A549 (cell line): ENCODE measurements around the gene NOTCH4. TPM values are rescaled to one million over a fixed set of nuclear protein-coding genes. Genes with fewer than 3 reads are reported as not detected.
A peak's percentile ranks its signal among the peaks of the same experiment; 100 is the strongest.

Experiments
- ATAC-seq, 2 experiments: fragments of 200-7000 bp in 1 of 2; fragments of >200 bp in 1 of 2; cut with Nextera tagmentation in 1 of 2; cut with Tn5 transposase in 1 of 2; 3 replicates each; pipeline versions ENCODE4 v1.8.0 to v1.9.1; 2018 to 2020; ENCODE audit warnings: mild to moderate bottlenecking in 1 of 2, moderate library complexity in 1 of 2
- CTCF ChIA-PET: fragments of 300-600 bp; sonication (Branson Sonifier 250); formaldehyde crosslinking; extraction: SDS; loops from one replicate; lab custom pipeline; 2021; ENCODE audit warnings: antibody characterized with exemption, inconsistent platforms; lab: Yijun Ruan, JAX
- POLR2A ChIA-PET: fragments of 350-600 bp; formaldehyde crosslinking; extraction: SDS; loops from one replicate; lab custom pipeline; 2021; ENCODE audit warnings: antibody characterized with exemption, inconsistent platforms; lab: Yijun Ruan, JAX
- DNase-seq, 2 experiments: peaks; one replicate each; pipeline versions ENCODE4 v3.0.0 to v3.0.0-alpha.2; 2011 to 2016; ENCODE audit warnings: low read depth in 1 of 2, low spot score in 1 of 2
- FAIRE-seq: peaks from 2 replicates; lab custom pipeline; 2011; peaks lifted over from hg19 to GRCh38; lab: Jason Lieb, UNC
- H3K27ac ChIP-seq, 2 experiments: fragments of >200 bp; sonication (Bioruptor Twin); formaldehyde crosslinking; 3 replicates each; pipeline ENCODE4 v1.5.1; 2016 to 2017
- H3K4me1 ChIP-seq: fragments of >200 bp; sonication (Bioruptor Twin); formaldehyde crosslinking; 3 replicates; pipeline ENCODE4 v1.6.1; 2016
- H3K4me2 ChIP-seq: fragments of >200 bp; sonication (Bioruptor Twin); formaldehyde crosslinking; 3 replicates; pipeline ENCODE4 v1.6.1; 2016
- H3K4me3 ChIP-seq: fragments of >200 bp; sonication (Bioruptor Twin); formaldehyde crosslinking; 3 replicates; pipeline ENCODE4 v1.5.1; 2016
- H3K9me3 ChIP-seq: fragments of >200 bp; sonication (Bioruptor Twin); formaldehyde crosslinking; 3 replicates; pipeline ENCODE4 v1.6.1; 2016
- BCL3 ChIP-seq: fragments of >200 bp; sonication (Bioruptor Twin); formaldehyde crosslinking; IDR thresholded peaks from 3 replicates; pipeline ENCODE4 v1.6.1; 2016
- BHLHE40 ChIP-seq: IDR thresholded peaks from 2 replicates; pipeline ENCODE4 v1.6.1; 2012; ENCODE audit warnings: low read depth, low read length, inconsistent platforms
- CBX2 ChIP-seq: fragments of 200-600 bp; sonication (generic); IDR thresholded peaks from 2 replicates; pipeline ENCODE4 v1.6.1; 2016; ENCODE audit warnings: low read depth, mild to moderate bottlenecking, borderline replicate concordance
- CEBPB ChIP-seq, 2 experiments: fragments of >200 bp in 1 of 2; sonication (Bioruptor Twin) in 1 of 2; formaldehyde crosslinking in 1 of 2; IDR thresholded peaks; 2 replicates each; pipeline ENCODE4 v1.6.1; 2012 to 2016
- EHF ChIP-seq: fragments of 250-450 bp; sonication (Bioruptor Pico); IDR thresholded peaks from 2 replicates; pipeline ENCODE4 v1.5.0; 2020; ENCODE audit warnings: mild to moderate bottlenecking
- ESRRA ChIP-seq: fragments of 150-350 bp; IDR thresholded peaks from 2 replicates; pipeline ENCODE4 v1.6.1; 2014; ENCODE audit warnings: mild to moderate bottlenecking, low read length, borderline replicate concordance
- FOXS1 ChIP-seq: fragments of 250-450 bp; sonication (Bioruptor Pico); IDR thresholded peaks from 2 replicates; pipeline ENCODE4 v1.5.0; 2020; ENCODE audit warnings: mild to moderate bottlenecking, moderate library complexity
- HEYL ChIP-seq: fragments of 250-450 bp; sonication (Bioruptor Pico); IDR thresholded peaks from 2 replicates; pipeline ENCODE4 v1.8.0; 2021; ENCODE audit warnings: mild to moderate bottlenecking, moderate library complexity
- KDM1A ChIP-seq: fragments of 200-600 bp; sonication (generic); IDR thresholded peaks from 2 replicates; pipeline ENCODE4 v1.6.1; 2016; ENCODE audit warnings: low read depth, mild to moderate bottlenecking
- KDM5A ChIP-seq: fragments of 200-600 bp; sonication (generic); IDR thresholded peaks from 2 replicates; pipeline ENCODE4 v1.6.1; 2016; ENCODE audit warnings: antibody characterized with exemption, mild to moderate bottlenecking
- MAFK ChIP-seq: fragments of 450-650 bp; IDR thresholded peaks from 2 replicates; pipeline ENCODE4 v1.6.1; 2014; ENCODE audit not compliant: partially characterized antibody
- MAX ChIP-seq: IDR thresholded peaks from 2 replicates; pipeline ENCODE4 v1.6.1; 2012
- NFE2L2 ChIP-seq: fragments of 150-350 bp; conservative IDR thresholded peaks from 2 replicates; pipeline ENCODE4 v1.6.1; 2014; ENCODE audit warnings: low read length
- NR3C1 ChIP-seq: fragments of >200 bp; sonication (Bioruptor Twin); formaldehyde crosslinking; IDR thresholded peaks from 3 replicates; pipeline ENCODE4 v1.6.1; 2017
- PBX3 ChIP-seq: IDR thresholded peaks from 2 replicates; pipeline ENCODE4 v1.6.1; 2012
- POLR2A ChIP-seq: IDR thresholded peaks from 2 replicates; pipeline ENCODE4 v1.6.1; 2012; ENCODE audit warnings: mild to moderate bottlenecking, low read length
- POLR2AphosphoS2 ChIP-seq: conservative IDR thresholded peaks from 2 replicates; pipeline ENCODE4 v1.6.1; 2012; ENCODE audit warnings: low read length, improper control_type of control experiment, inconsistent platforms
- RARB ChIP-seq: fragments of 250-450 bp; sonication (Bioruptor Pico); IDR thresholded peaks from 2 replicates; pipeline ENCODE4 v1.8.0; 2021; ENCODE audit warnings: mild to moderate bottlenecking, moderate library complexity
- RCOR1 ChIP-seq: fragments of 150-350 bp; IDR thresholded peaks from 2 replicates; pipeline ENCODE4 v1.6.1; 2014; ENCODE audit warnings: antibody characterized with exemption, low read length, low read depth
- RFX5 ChIP-seq: fragments of 450-650 bp; IDR thresholded peaks from 2 replicates; pipeline ENCODE4 v1.7.1; 2014; ENCODE audit warnings: antibody characterized with exemption, mild to moderate bottlenecking, moderate library complexity
- RNF2 ChIP-seq: fragments of 200-600 bp; sonication (generic); IDR thresholded peaks from 2 replicates; pipeline ENCODE4 v1.6.1; 2016; ENCODE audit warnings: low read depth, mild to moderate bottlenecking, antibody characterized with exemption, moderate library complexity, borderline replicate concordance
- USF2 ChIP-seq: fragments of 450-650 bp; IDR thresholded peaks from 2 replicates; pipeline ENCODE4 v1.6.1; 2014; ENCODE audit warnings: antibody characterized with exemption
- ZFP36 ChIP-seq: fragments of 450-650 bp; IDR thresholded peaks from 2 replicates; pipeline ENCODE4 v1.6.1; 2014; ENCODE audit warnings: borderline replicate concordance; ENCODE audit not compliant: partially characterized antibody
- WGBS: methylation state at CpG from one replicate; pipeline ENCODE4 v1.1.6; 2017; ENCODE audit errors: missing lambda C conversion rate; 5-methylcytosine and 5-hydroxymethylcytosine counted together
- polyA plus RNA-seq, 4 experiments: library from polyadenylated mRNA; depleted of rRNA in 3 of 4; stranded (reverse); fragments of >200 nt; fragmentation: RNase III in 1 of 4; extraction: RNeasy Plus Mini Kit Qiagen cat#74134 plus additional on column Dnase treatment in 1 of 4; gene quantifications; 2 replicates in 3 of 4; 3 replicates in 1 of 4; pipeline ENCODE4 v1.2.3, GENCODE V29; 2011 to 2017
- TF ChIP-seq, protein P1 (sequence below): fragments of 200-600 bp; sonication (generic); IDR thresholded peaks from 2 replicates; pipeline ENCODE4 v1.6.1; 2016; ENCODE audit warnings: antibody characterized with exemption, mild to moderate bottlenecking, moderate library complexity
- TF ChIP-seq, protein P2 (sequence below): fragments of >200 bp; sonication (Bioruptor Twin); formaldehyde crosslinking; IDR thresholded peaks from 2 replicates; pipeline ENCODE4 v1.6.1; 2016
- TF ChIP-seq, protein P3 (sequence below): IDR thresholded peaks from 2 replicates; pipeline ENCODE4 v1.6.1; 2012; ENCODE audit warnings: low read depth, borderline replicate concordance

The NOTCH4 gene
- polyA plus RNA-seq, 2 of the 4 experiments (the other 2 are of a cell fraction) = 0.32 to 0.70 TPM

GRCh38 chr6:32178547-32179440 lies 45.1 kb downstream of the NOTCH4 start:
- Histone ChIP-seq H3K9me3 (no peaks in the 10 kb centered on the region), H3K4me3 (peak overlapping the region; percentile 100)
- 6% methylated on average over 13 of the region's 24 CpGs for WGBS
- TF ChIP-seq FOXS1 (no peak), USF2 (peak; percentile 34; the same call in 1 of the 2 replicates)
- TF ChIP-seq, all 56 proteins: peak for 1
- no peak for DNase-seq
- peak overlapping the region; percentile 77 to 99 for H3K27ac ChIP-seq
- FAIRE-seq = no peak
- CTCF ChIA-PET = interaction anchor here (0.6 to 1.5 kb wide), 5 partner anchors 10 to 95 kb away, joined by 3 to 6 read pairs (median 3); no protein-coding TSS in a partner anchor
- H3K4me2 ChIP-seq = peak overlapping the region; percentile 94
- H3K4me1 ChIP-seq = peaks cover 21% of the 10 kb centered on the region
- POLR2A ChIA-PET = interaction anchor here (1.3 kb wide), 1 partner anchor 17 kb away, joined by 5 read pairs; no protein-coding TSS in a partner anchor
- ATAC-seq = peak; percentile 2 to 8; a peak in 5 of 6 replicates

DNA sequence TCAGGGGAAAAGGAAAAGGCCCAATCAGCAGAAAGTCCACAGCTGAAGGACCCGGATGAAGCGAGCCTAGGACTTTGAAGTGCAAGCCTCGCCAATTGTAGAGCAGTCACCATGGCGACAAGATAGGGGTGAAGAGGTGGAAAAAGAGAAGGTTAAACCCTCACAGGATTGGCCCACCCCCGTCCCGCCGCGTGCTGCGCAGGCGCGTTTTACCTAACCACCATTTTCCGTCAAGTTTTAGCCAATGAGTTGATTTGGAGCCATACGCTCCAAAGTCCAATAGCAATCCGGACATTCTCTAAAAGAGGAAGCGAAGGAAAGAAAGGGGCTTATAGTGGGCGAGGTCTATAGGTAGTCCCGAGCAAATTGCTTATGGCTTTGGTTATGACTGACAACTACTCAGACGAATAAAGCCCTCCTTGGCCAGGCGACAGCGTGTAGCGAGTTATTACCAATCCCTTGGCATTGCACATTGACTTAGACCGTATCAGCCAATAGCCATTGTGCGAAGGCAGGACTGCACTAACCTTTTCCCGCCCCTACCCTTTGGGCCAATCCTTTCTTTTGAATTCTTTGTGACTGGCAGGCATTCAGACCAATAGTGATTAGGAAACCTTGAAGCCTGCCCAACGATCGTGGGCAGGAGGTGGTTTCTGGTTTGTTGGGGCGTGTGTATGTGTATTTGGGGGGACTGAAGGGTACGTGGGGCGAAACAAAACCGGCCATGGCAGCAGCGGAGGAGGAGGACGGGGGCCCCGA lies 45.9 kb downstream of the NOTCH4 start, which contains the start of gene RNF5:
RNF5 (plus strand) TSS at position 618 of the 759 bp plus-strand sequence; CDS start at position 725, 107 bp downstream.
- FAIRE-seq = no peak

More for the DNA sequence above, 45.9 kb downstream of the NOTCH4 start, which contains the start of gene RNF5:
- DNase-seq (peak; percentile 95 to 100), ATAC-seq (peak; percentile 79 to 91)
- ChIA-PET CTCF (interaction anchor here (0.6 to 1.5 kb wide), 5 partner anchors 10 to 60 kb away, joined by 3 to 6 read pairs (median 4); no protein-coding TSS in a partner anchor), POLR2A (interaction anchor here (1.0 to 2.5 kb wide), 6 partner anchors 11 to 63 kb away, joined by 3 to 24 read pairs (median 5); partner anchors contain the start of genes FKBPL and PBX2)
- WGBS = 4% methylated on average over 30 of the region's 33 CpGs
- Histone ChIP-seq H3K9me3 (no peaks in the 10 kb centered on the region), H3K4me3 (peak within 1 kb of the TSS; percentile 100), H3K4me2 (peak within 1 kb of the TSS; percentile 94), H3K4me1 (peaks cover 20% of the 10 kb centered on the region), H3K27ac (peak within 1 kb of the TSS; percentile 97 to 99)
- no peak for TF ChIP-seq KDM1A
- TF ChIP-seq ESRRA = no peak
- no peak for TF ChIP-seq HEYL (CRISPR knock-in tag)
- TF ChIP-seq, protein P1, sequence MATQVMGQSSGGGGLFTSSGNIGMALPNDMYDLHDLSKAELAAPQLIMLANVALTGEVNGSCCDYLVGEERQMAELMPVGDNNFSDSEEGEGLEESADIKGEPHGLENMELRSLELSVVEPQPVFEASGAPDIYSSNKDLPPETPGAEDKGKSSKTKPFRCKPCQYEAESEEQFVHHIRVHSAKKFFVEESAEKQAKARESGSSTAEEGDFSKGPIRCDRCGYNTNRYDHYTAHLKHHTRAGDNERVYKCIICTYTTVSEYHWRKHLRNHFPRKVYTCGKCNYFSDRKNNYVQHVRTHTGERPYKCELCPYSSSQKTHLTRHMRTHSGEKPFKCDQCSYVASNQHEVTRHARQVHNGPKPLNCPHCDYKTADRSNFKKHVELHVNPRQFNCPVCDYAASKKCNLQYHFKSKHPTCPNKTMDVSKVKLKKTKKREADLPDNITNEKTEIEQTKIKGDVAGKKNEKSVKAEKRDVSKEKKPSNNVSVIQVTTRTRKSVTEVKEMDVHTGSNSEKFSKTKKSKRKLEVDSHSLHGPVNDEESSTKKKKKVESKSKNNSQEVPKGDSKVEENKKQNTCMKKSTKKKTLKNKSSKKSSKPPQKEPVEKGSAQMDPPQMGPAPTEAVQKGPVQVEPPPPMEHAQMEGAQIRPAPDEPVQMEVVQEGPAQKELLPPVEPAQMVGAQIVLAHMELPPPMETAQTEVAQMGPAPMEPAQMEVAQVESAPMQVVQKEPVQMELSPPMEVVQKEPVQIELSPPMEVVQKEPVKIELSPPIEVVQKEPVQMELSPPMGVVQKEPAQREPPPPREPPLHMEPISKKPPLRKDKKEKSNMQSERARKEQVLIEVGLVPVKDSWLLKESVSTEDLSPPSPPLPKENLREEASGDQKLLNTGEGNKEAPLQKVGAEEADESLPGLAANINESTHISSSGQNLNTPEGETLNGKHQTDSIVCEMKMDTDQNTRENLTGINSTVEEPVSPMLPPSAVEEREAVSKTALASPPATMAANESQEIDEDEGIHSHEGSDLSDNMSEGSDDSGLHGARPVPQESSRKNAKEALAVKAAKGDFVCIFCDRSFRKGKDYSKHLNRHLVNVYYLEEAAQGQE = no peak
- TF ChIP-seq MAX = no peak; the same call in 1 of the 2 replicates
- TF ChIP-seq CEBPB (IDR thresholded peaks at IDR 0.05) = no peak
- no peak for TF ChIP-seq RNF2
- no peak for TF ChIP-seq BHLHE40
- no peak for TF ChIP-seq FOXS1
- no peak for TF ChIP-seq ZFP36
- TF ChIP-seq, protein P2, sequence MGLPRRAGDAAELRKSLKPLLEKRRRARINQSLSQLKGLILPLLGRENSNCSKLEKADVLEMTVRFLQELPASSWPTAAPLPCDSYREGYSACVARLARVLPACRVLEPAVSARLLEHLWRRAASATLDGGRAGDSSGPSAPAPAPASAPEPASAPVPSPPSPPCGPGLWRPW = no peak
- TF ChIP-seq PBX3 = peak; percentile 97
- TF ChIP-seq CBX2 = no peak
- peak; percentile 21; the same call in 1 of the 2 replicates for TF ChIP-seq RFX5
- TF ChIP-seq POLR2AphosphoS2 = no peak
- TF ChIP-seq MAFK = peak; percentile 100
- TF ChIP-seq, protein P3, sequence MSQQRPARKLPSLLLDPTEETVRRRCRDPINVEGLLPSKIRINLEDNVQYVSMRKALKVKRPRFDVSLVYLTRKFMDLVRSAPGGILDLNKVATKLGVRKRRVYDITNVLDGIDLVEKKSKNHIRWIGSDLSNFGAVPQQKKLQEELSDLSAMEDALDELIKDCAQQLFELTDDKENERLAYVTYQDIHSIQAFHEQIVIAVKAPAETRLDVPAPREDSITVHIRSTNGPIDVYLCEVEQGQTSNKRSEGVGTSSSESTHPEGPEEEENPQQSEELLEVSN = 0 out of 2 replicates have a peak, but pooled peaks have one; percentile 10
- TF ChIP-seq EHF (CRISPR knock-in tag) = no peak
- no peak for TF ChIP-seq BCL3
- no peak for TF ChIP-seq NR3C1
- TF ChIP-seq NFE2L2 = no peak
- TF ChIP-seq KDM5A = no peak
- TF ChIP-seq RARB (CRISPR knock-in tag) = no peak
- TF ChIP-seq POLR2A = no peak
- TF ChIP-seq RCOR1 = no peak
